Smooth muscle cell (in vitro differentiated cells): ENCODE results near the gene CNTN2. TPM values are rescaled to one million over a fixed set of nuclear protein-coding genes. Genes with fewer than 3 reads are reported as not detected.

Experiments
- DNase-seq: peaks from one replicate; lab custom pipeline; 2025; ENCODE audit not compliant: unreplicated experiment; lab: John Stamatoyannopoulos, UW
- H2AFZ ChIP-seq: fragments of 200-600 bp; sonication (generic); 2 replicates; pipeline ENCODE4 v1.6.0; 2016; ENCODE audit warnings: antibody characterized with exemption, low read depth, mild to moderate bottlenecking
- H3F3A ChIP-seq: fragments of 200-600 bp; sonication (generic); 2 replicates; pipeline ENCODE4 v1.6.0; 2017; ENCODE audit warnings: antibody characterized with exemption, low read depth
- H3K27ac ChIP-seq: fragments of 200-600 bp; sonication (generic); 2 replicates; pipeline ENCODE4 v1.5.1; 2016; ENCODE audit warnings: low read depth, mild to moderate bottlenecking
- H3K27me3 ChIP-seq: fragments of 200-600 bp; sonication (generic); 2 replicates; pipeline ENCODE4 v1.6.1; 2016; ENCODE audit warnings: low read depth, mild to moderate bottlenecking
- H3K36me3 ChIP-seq: fragments of 200-600 bp; sonication (generic); 2 replicates; pipeline ENCODE4 v1.5.1; 2016; ENCODE audit warnings: low read depth
- H3K4me1 ChIP-seq: fragments of 200-600 bp; sonication (generic); 2 replicates; pipeline ENCODE4 v1.5.1; 2016; ENCODE audit warnings: low read depth
- H3K4me2 ChIP-seq: fragments of 200-600 bp; sonication (generic); 2 replicates; pipeline ENCODE4 v1.6.0; 2016; ENCODE audit warnings: mild to moderate bottlenecking
- H3K4me3 ChIP-seq: fragments of 200-600 bp; sonication (generic); 2 replicates; pipeline ENCODE4 v1.5.1; 2016; ENCODE audit warnings: mild to moderate bottlenecking
- H3K79me2 ChIP-seq: fragments of 200-600 bp; sonication (generic); 2 replicates; pipeline ENCODE4 v1.6.0; 2016; ENCODE audit warnings: low read depth, mild to moderate bottlenecking
- H3K9ac ChIP-seq: fragments of 200-600 bp; sonication (generic); 2 replicates; pipeline ENCODE4 v1.6.0; 2016; ENCODE audit warnings: low read depth
- H3K9me3 ChIP-seq: fragments of 200-600 bp; sonication (generic); replicated peaks from 2 replicates; pipeline ENCODE4 v1.5.1; 2016; ENCODE audit warnings: low read depth
- H4K20me1 ChIP-seq: fragments of 200-600 bp; sonication (generic); 2 replicates; pipeline ENCODE4 v1.6.0; 2016; ENCODE audit warnings: low read depth
- WGBS: methylation state at CpG from one replicate; pipeline ENCODE4 v1.1.7; 2016; ENCODE audit warnings: low lambda C conversion rate; 5-methylcytosine and 5-hydroxymethylcytosine counted together
- polyA plus RNA-seq: library from polyadenylated mRNA; unstranded; fragments of >200 nt; fragmentation: Nextera tagmentation; extraction: Ambion mirVana; gene quantifications from 2 replicates; pipeline ENCODE4 v1.2.1, GENCODE V29; 2016
- total RNA-seq: library from RNA; depleted of rRNA; stranded (reverse); fragments of >200 nt; gene quantifications from 2 replicates; pipeline ENCODE4 v1.2.3, GENCODE V29; 2014
- TF ChIP-seq, protein P1 (sequence below): fragments of 200-600 bp; sonication (generic); IDR thresholded peaks from 2 replicates; pipeline ENCODE4 v1.5.1; 2017; ENCODE audit warnings: borderline replicate concordance, mild to moderate bottlenecking, antibody characterized with exemption; ENCODE audit not compliant: insufficient read depth, poor library complexity, severe bottlenecking

Gene CNTN2
- total and polyA plus RNA-seq, 2 experiments from 2014 or later = not detected

DNA sequence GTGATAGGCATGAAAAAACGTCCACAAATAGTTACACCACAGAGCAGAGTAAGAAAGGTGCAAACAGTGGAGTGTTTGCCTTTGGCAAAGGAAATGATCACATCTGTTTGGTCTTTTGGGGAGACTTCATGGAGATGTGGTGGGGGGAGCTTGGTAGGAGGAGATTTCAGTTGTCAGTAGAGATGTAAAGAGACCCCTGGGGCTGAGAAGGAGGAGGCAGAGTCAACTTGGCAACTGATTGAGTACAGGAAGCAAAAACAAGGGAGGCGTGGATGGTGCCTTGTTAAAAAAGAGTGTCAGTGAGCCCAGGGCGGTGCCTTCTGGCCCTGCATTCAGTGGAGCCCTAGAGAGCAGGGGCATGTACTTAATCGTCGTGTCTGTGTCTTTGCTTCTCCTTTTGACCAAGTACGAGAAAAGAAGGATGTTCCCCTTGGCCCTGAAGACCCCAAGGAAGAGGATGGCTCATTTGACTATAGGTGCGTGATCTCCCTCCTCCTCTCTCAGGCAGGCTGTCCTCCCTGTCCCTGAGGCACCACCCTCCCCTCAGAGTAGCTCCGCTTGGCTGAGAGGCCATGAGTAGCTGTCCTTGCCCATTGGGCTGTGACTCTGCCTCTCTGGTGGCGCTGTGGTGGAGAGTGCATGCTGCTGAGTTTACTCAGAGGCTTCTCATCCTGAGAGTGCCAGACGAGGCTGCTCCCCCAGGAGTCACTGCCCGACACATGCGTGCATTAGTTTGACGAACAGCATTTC, 30.4 kb upstream of the CNTN2 start:
- H3K9ac ChIP-seq = no peak overlapping the region
- no peaks in the 10 kb centered on the region for H3F3A ChIP-seq
- peaks cover 14% of the 10 kb centered on the region for H3K4me1 ChIP-seq
- TF ChIP-seq, protein P1, sequence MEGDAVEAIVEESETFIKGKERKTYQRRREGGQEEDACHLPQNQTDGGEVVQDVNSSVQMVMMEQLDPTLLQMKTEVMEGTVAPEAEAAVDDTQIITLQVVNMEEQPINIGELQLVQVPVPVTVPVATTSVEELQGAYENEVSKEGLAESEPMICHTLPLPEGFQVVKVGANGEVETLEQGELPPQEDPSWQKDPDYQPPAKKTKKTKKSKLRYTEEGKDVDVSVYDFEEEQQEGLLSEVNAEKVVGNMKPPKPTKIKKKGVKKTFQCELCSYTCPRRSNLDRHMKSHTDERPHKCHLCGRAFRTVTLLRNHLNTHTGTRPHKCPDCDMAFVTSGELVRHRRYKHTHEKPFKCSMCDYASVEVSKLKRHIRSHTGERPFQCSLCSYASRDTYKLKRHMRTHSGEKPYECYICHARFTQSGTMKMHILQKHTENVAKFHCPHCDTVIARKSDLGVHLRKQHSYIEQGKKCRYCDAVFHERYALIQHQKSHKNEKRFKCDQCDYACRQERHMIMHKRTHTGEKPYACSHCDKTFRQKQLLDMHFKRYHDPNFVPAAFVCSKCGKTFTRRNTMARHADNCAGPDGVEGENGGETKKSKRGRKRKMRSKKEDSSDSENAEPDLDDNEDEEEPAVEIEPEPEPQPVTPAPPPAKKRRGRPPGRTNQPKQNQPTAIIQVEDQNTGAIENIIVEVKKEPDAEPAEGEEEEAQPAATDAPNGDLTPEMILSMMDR = no peak
- H3K9me3 ChIP-seq = no peaks in the 10 kb centered on the region
- DNase-seq = no peak
- H3K27ac ChIP-seq = no peak overlapping the region
- no peak overlapping the region for H3K4me2 ChIP-seq
- WGBS = 72% methylated on average over 13 of the region's 13 CpGs
- H3K4me3 ChIP-seq = no peak overlapping the region
- H3K36me3 ChIP-seq = no peaks in the 10 kb centered on the region
- peaks cover 5% of the 10 kb centered on the region for H3K27me3 ChIP-seq
- no peak overlapping the region for H2AFZ ChIP-seq
- no peaks in the 10 kb centered on the region for H3K79me2 ChIP-seq
- H4K20me1 ChIP-seq = no peaks in the 10 kb centered on the region

DNA sequence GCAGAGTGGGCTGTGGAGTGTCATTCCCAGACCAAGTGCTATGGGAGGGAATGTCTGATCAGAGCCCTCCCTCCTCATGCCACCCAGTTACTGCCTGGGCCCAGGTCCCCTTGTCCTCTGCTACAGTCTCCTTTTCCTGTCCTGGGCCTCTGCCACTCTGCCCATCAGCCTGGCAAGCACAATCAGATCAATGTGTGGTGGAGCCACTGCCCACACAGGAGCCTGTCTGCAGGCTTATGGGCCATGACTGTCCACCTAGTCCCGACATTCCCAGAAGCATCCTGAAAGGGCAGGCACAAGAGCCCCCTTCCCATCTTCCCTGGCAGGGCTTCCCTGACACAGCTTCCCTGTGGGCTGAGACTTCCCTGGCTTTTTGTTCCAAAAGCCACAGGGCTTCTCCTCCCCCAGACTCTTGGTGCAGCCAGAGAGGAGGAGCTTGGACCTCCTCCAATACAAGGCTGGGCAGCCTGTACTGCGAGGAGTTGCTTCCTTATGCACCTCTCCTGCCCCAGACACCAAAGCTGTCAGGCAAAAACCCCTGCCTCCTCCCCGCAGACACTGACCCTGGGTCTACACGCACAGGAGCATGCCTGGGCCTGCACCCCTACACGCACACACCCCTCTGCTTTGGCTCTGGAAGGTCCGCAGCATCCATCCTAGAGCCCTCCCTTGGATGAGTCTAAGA, 29.2 kb upstream of the CNTN2 start:
- no peaks in the 10 kb centered on the region for H3F3A ChIP-seq
- H3K27ac ChIP-seq = no peak overlapping the region
- peaks cover 5% of the 10 kb centered on the region for H3K27me3 ChIP-seq
- no peaks in the 10 kb centered on the region for H3K36me3 ChIP-seq
- no peak for DNase-seq
- no peaks in the 10 kb centered on the region for H4K20me1 ChIP-seq
- peak overlapping the region; percentile 28 for H3K4me2 ChIP-seq
- 75% methylated on average over 6 of the region's 6 CpGs for WGBS
- H3K9me3 ChIP-seq = no peaks in the 10 kb centered on the region
- H3K4me3 ChIP-seq = no peak overlapping the region
- H3K9ac ChIP-seq = no peak overlapping the region
- no peak overlapping the region for H2AFZ ChIP-seq
- no peaks in the 10 kb centered on the region for H3K79me2 ChIP-seq
- TF ChIP-seq, protein P1 = no peak
- peaks cover 14% of the 10 kb centered on the region for H3K4me1 ChIP-seq

DNA sequence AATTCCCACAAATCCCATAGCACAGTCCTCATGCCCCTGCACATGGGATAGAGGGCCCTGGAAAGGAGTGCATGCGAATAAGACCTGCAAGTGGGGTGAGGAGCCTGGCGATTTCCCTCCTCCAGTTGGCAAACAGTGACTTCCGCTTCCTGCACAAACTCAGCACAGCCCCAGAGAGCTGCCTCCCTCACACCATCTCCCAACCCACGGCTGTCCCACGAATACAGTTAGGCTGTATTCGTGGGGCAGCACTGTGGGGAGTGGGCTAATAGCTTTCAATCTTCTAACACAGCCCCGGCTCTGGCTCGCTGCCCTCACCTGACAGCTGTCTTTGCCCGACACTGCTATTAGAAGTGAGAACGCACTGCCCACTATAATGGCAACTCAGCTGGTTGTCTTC, 28.2 kb upstream of the CNTN2 start:
- TF ChIP-seq, protein P1 = no peak
- H3K4me2 ChIP-seq = no peak overlapping the region
- H3K4me3 ChIP-seq = no peak overlapping the region
- DNase-seq = no peak
- no peaks in the 10 kb centered on the region for H3K79me2 ChIP-seq
- H3K36me3 ChIP-seq = no peaks in the 10 kb centered on the region
- H3K9ac ChIP-seq = no peak overlapping the region
- H3K27ac ChIP-seq = no peak overlapping the region
- H4K20me1 ChIP-seq = no peaks in the 10 kb centered on the region
- peaks cover 12% of the 10 kb centered on the region for H3K27me3 ChIP-seq
- WGBS = 85% methylated on average over 10 of the region's 10 CpGs
- H2AFZ ChIP-seq = no peak overlapping the region
- H3F3A ChIP-seq = no peaks in the 10 kb centered on the region
- peaks cover 14% of the 10 kb centered on the region for H3K4me1 ChIP-seq
- no peaks in the 10 kb centered on the region for H3K9me3 ChIP-seq
